GM12878 (cell line): ENCODE data around the gene RBM43. TPM values are rescaled to one million over a fixed set of nuclear protein-coding genes. Genes with fewer than 3 reads are reported as not detected.

Experiments
- ATAC-seq: fragments of 200-7000 bp; cut with Tn5 transposase; 3 replicates; pipeline ENCODE4 v1.9.1; 2020; ENCODE audit warnings: mild to moderate bottlenecking, moderate library complexity
- BruUV-seq: library from RNA; stranded (reverse); fragments of 400-500 nt; replicated peaks from 2 replicates; lab custom pipeline; 2021; lab: Mats Ljungman, UMichigan
- CTCF ChIA-PET: fragments of 300-600 bp; sonication (Branson Sonifier 250); formaldehyde crosslinking; extraction: SDS; loops from one replicate; lab custom pipeline; 2021; ENCODE audit warnings: inconsistent platforms; lab: Yijun Ruan, JAX
- POLR2A ChIA-PET: fragments of 350-600 bp; formaldehyde crosslinking; extraction: SDS; loops from one replicate; lab custom pipeline; 2021; ENCODE audit warnings: inconsistent platforms; lab: Charles Lee
- RAD21 ChIA-PET: fragments of 300-600 bp; sonication (Branson Sonifier 250); formaldehyde crosslinking; loops from one replicate; lab custom pipeline; 2023; ENCODE audit warnings: antibody characterized with exemption; ENCODE audit not compliant: unreplicated experiment; lab: Charles Lee
- SMC1A ChIA-PET: fragments of 300-600 bp; sonication (Branson Sonifier 250); formaldehyde crosslinking; loops from one replicate; lab custom pipeline; 2023; ENCODE audit not compliant: unreplicated experiment, uncharacterized antibody; lab: Charles Lee
- DNase-seq: peaks from one replicate; pipeline ENCODE4 v3.0.0-alpha.2; 2011; ENCODE audit warnings: low read depth, low spot score
- FAIRE-seq: peaks from 3 replicates; lab custom pipeline; 2011; peaks lifted over from hg19 to GRCh38; lab: Jason Lieb, UNC
- H2AFZ ChIP-seq: 2 replicates; pipeline ENCODE4 v1.6.0; 2011; ENCODE audit warnings: low read depth, low read length, control low read depth; ENCODE audit not compliant: control insufficient read depth
- H3K27ac ChIP-seq: 2 replicates; pipeline ENCODE4 v1.5.1; 2011; ENCODE audit warnings: control low read depth; ENCODE audit not compliant: control insufficient read depth, insufficient read depth
- H3K27me3 ChIP-seq, 2 experiments: replicated peaks in 1 of 2; 2 replicates each; pipeline versions ENCODE4 v1.6.0 to v1.6.1; 2011; ENCODE audit warnings: low read length in 1 of 2; ENCODE audit not compliant: control insufficient read depth in 2 of 2, insufficient read depth in 2 of 2
- H3K36me3 ChIP-seq, 2 experiments: 2 replicates each; pipeline ENCODE4 v1.5.1; 2011; ENCODE audit warnings: low read length in 1 of 2; ENCODE audit not compliant: control insufficient read depth in 2 of 2, insufficient read depth in 2 of 2
- H3K4me1 ChIP-seq: 2 replicates; pipeline ENCODE4 v1.6.1; 2011; ENCODE audit warnings: mild to moderate bottlenecking, low read length, moderate library complexity, mixed read lengths; ENCODE audit not compliant: control insufficient read depth, insufficient read depth
- H3K4me2 ChIP-seq: 2 replicates; pipeline ENCODE4 v1.6.0; 2011; ENCODE audit warnings: control low read depth; ENCODE audit not compliant: control insufficient read depth, insufficient read depth
- H3K4me3 ChIP-seq: fragments of 200-600 bp; sonication (generic); 2 replicates; pipeline ENCODE4 v1.5.1; 2016
- H3K79me2 ChIP-seq: 2 replicates; pipeline ENCODE4 v1.6.0; 2011; ENCODE audit warnings: low read length; ENCODE audit not compliant: control insufficient read depth, insufficient read depth
- H3K9ac ChIP-seq: 2 replicates; pipeline ENCODE4 v1.8.0; 2011; ENCODE audit warnings: low read length, control low read depth, mixed read lengths; ENCODE audit not compliant: control insufficient read depth, insufficient read depth
- H3K9me3 ChIP-seq: replicated peaks from 3 replicates; pipeline ENCODE4 v1.5.1; 2011; ENCODE audit warnings: mild to moderate bottlenecking, low read length; ENCODE audit not compliant: control insufficient read depth, insufficient read depth
- H4K20me1 ChIP-seq: 2 replicates; pipeline ENCODE4 v1.6.0; 2011; ENCODE audit not compliant: control insufficient read depth, insufficient read depth
- BACH1 ChIP-seq: fragments of 450-650 bp; IDR thresholded peaks from 2 replicates; pipeline ENCODE4 v1.6.1; 2017; ENCODE audit warnings: mild to moderate bottlenecking, borderline replicate concordance
- BRCA1 ChIP-seq: IDR thresholded peaks from 2 replicates; pipeline ENCODE4 v1.6.1; 2011; ENCODE audit warnings: low read depth, low read length, improper control_type of control experiment
- EZH2 ChIP-seq: IDR thresholded peaks from 2 replicates; pipeline ENCODE4 v1.6.1; 2012; ENCODE audit warnings: low read depth, mild to moderate bottlenecking, control low read depth, inconsistent platforms, low read length, borderline replicate concordance; ENCODE audit not compliant: control insufficient read depth
- JUNB ChIP-seq: IDR thresholded peaks from 2 replicates; pipeline ENCODE4 v1.6.1; 2016; ENCODE audit warnings: antibody characterized with exemption, mild to moderate bottlenecking
- PML ChIP-seq: IDR thresholded peaks from 2 replicates; pipeline ENCODE4 v1.6.1; 2012; ENCODE audit warnings: low read length, inconsistent platforms
- RBBP5 ChIP-seq: fragments of 200-600 bp; sonication (generic); conservative IDR thresholded peaks from 2 replicates; pipeline ENCODE4 v1.6.1; 2016
- STAT3 ChIP-seq: IDR thresholded peaks from 2 replicates; pipeline ENCODE4 v1.6.1; 2011; ENCODE audit warnings: low read depth, low read length, improper control_type of control experiment
- SUPT20H ChIP-seq: IDR thresholded peaks from 2 replicates; pipeline ENCODE4 v1.6.1; 2011; ENCODE audit warnings: low read depth, mild to moderate bottlenecking, low read length, moderate library complexity, borderline replicate concordance; ENCODE audit not compliant: control insufficient read depth
- ZNF207 ChIP-seq: fragments of 450-650 bp; IDR thresholded peaks from 2 replicates; pipeline ENCODE4 v1.6.1; 2014; ENCODE audit warnings: antibody characterized with exemption, mild to moderate bottlenecking, borderline replicate concordance
- ZNF217 ChIP-seq: fragments of 450-650 bp; IDR thresholded peaks from 2 replicates; pipeline ENCODE4 v1.6.1; 2017; ENCODE audit warnings: antibody characterized with exemption, mild to moderate bottlenecking
- WGBS: methylation state at CpG from one replicate; pipeline ENCODE4 v1.1.6; 2016; ENCODE audit warnings: low lambda C conversion rate; ENCODE audit not compliant: insufficient replicate concordance, insufficient coverage; ENCODE audit errors: missing lambda C conversion rate; 5-methylcytosine and 5-hydroxymethylcytosine counted together
- in situ Hi-C: fragments of 300-500 bp; cut with MboI; formaldehyde crosslinking; loops from 9 replicates; pipeline ENCODE4 v1.14.3; 2018; ENCODE audit warnings: mixed read lengths
- intact Hi-C: fragments of 100-400 bp; cut with micrococcal nuclease; formaldehyde crosslinking; loops from one replicate; pipeline ENCODE4 v1.14.2; 2022; ENCODE audit not compliant: unreplicated experiment
- polyA plus RNA-seq, 11 experiments: library from polyadenylated mRNA; depleted of rRNA in 4 of 11; unstranded in 6 of 11; stranded (reverse) in 5 of 11; fragments of >200 nt; fragmentation: Nextera tagmentation in 4 of 11; fragmentation: Illumina TruSeq in 1 of 11; extraction: Ambion mirVana in 4 of 11; extraction: Trizol in 1 of 11; gene quantifications; 1 replicate in 1 of 11; 2 replicates in 10 of 11; pipeline versions ENCODE4 v1.2.1 to v1.2.3, GENCODE V29; 2011 to 2016; ENCODE audit warnings: inconsistent platforms in 2 of 11, missing spikeins in 2 of 11, low read depth in 1 of 11
- total RNA-seq, 4 experiments: library from RNA; depleted of rRNA in 3 of 4; stranded (reverse); fragments of >200 nt in 3 of 4; fragmentation: Illumina TruSeq in 1 of 4; extraction: Trizol in 1 of 4; gene quantifications; 2 replicates each; pipeline versions ENCODE4 v1.2.1 to v1.2.3, GENCODE V29; 2013 to 2021
- TF ChIP-seq, protein P1 (sequence below): fragments of 450-650 bp; IDR thresholded peaks from 2 replicates; pipeline ENCODE4 v1.6.1; 2017; ENCODE audit warnings: low read depth, mild to moderate bottlenecking, moderate library complexity
- TF ChIP-seq, protein P2 (sequence below): fragments of 450-650 bp; IDR thresholded peaks from 2 replicates; pipeline ENCODE4 v1.6.1; 2018; ENCODE audit warnings: borderline replicate concordance, mild to moderate bottlenecking; ENCODE audit not compliant: partially characterized antibody
- TF ChIP-seq, protein P3 (sequence below): IDR thresholded peaks from 2 replicates; pipeline ENCODE4 v1.6.1; 2012; ENCODE audit warnings: low read length, inconsistent platforms

RBM43 gene
- total and polyA plus RNA-seq, 10 of the 15 experiments (the other 5 are each of a cell fraction or from before 2014, with no cell fraction given) = 0.86 to 5.3 (median 2.6) TPM

DNA sequence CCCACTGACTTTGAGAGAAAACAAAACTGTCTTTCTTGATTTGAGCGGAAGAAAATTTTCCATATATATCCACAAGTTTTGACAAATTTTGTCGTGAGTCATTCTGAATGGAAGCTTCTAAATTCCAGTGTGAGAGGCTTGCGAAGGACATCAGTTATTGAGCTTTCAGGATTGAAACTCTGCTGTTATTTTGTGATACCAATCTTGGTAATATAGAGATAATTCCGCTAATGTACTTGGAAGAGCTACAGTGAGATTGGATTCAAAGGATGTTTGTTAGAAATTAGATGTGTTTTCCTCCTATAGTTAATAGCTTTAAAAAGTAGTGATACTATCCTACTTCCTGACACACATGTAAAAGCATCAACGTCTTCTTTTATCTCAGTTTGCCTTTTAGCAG lies 61.4 kb downstream of the RBM43 start:
- POLR2A ChIA-PET = interaction anchor here (0.5 kb wide), 1 partner anchor 89 kb away, joined by 3 read pairs; no protein-coding TSS in a partner anchor
- Histone ChIP-seq H3K79me2 (no peaks in the 10 kb centered on the region), H2AFZ (no peak overlapping the region), H3K27me3 (no peaks in the 10 kb centered on the region; a peak in 1 of 4 replicates), H3K4me3 (no peak overlapping the region), H3K9me3 (no peaks in the 10 kb centered on the region), H3K27ac (no peak overlapping the region), H3K9ac (no peak overlapping the region), H3K4me1 (no peaks in the 10 kb centered on the region), H4K20me1 (no peaks in the 10 kb centered on the region), H3K4me2 (no peak overlapping the region), H3K36me3 (no peaks in the 10 kb centered on the region)
- WGBS = 19% methylated on average over 5 of the region's 5 CpGs
- in situ Hi-C loops = no loop called here
- no TSS peak for BruUV-seq
- RAD21 ChIA-PET = no interaction called here
- ATAC-seq (no peak), FAIRE-seq (no peak), DNase-seq (no peak)
- intact Hi-C loops = no loop called here
- CTCF ChIA-PET = no interaction called here
- SMC1A ChIA-PET = no interaction called here
- no peak for TF ChIP-seq RBBP5
- TF ChIP-seq, protein P1, sequence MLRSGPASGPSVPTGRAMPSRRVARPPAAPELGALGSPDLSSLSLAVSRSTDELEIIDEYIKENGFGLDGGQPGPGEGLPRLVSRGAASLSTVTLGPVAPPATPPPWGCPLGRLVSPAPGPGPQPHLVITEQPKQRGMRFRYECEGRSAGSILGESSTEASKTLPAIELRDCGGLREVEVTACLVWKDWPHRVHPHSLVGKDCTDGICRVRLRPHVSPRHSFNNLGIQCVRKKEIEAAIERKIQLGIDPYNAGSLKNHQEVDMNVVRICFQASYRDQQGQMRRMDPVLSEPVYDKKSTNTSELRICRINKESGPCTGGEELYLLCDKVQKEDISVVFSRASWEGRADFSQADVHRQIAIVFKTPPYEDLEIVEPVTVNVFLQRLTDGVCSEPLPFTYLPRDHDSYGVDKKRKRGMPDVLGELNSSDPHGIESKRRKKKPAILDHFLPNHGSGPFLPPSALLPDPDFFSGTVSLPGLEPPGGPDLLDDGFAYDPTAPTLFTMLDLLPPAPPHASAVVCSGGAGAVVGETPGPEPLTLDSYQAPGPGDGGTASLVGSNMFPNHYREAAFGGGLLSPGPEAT = no peak
- TF ChIP-seq JUNB = no peak
- no peak for TF ChIP-seq BACH1
- TF ChIP-seq, protein P2, sequence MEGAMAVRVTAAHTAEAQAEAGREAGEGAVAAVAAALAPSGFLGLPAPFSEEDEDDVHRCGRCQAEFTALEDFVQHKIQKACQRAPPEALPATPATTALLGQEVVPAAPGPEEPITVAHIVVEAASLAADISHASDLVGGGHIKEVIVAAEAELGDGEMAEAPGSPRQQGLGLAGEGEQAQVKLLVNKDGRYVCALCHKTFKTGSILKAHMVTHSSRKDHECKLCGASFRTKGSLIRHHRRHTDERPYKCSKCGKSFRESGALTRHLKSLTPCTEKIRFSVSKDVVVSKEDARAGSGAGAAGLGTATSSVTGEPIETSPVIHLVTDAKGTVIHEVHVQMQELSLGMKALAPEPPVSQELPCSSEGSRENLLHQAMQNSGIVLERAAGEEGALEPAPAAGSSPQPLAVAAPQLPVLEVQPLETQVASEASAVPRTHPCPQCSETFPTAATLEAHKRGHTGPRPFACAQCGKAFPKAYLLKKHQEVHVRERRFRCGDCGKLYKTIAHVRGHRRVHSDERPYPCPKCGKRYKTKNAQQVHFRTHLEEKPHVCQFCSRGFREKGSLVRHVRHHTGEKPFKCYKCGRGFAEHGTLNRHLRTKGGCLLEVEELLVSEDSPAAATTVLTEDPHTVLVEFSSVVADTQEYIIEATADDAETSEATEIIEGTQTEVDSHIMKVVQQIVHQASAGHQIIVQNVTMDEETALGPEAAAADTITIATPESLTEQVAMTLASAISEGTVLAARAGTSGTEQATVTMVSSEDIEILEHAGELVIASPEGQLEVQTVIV = no peak
- TF ChIP-seq PML = no peak
- TF ChIP-seq BRCA1 = no peak
- TF ChIP-seq STAT3 = no peak
- no peak for TF ChIP-seq ZNF217
- TF ChIP-seq ZNF207 = no peak
- no peak for TF ChIP-seq SUPT20H
- TF ChIP-seq, protein P3, sequence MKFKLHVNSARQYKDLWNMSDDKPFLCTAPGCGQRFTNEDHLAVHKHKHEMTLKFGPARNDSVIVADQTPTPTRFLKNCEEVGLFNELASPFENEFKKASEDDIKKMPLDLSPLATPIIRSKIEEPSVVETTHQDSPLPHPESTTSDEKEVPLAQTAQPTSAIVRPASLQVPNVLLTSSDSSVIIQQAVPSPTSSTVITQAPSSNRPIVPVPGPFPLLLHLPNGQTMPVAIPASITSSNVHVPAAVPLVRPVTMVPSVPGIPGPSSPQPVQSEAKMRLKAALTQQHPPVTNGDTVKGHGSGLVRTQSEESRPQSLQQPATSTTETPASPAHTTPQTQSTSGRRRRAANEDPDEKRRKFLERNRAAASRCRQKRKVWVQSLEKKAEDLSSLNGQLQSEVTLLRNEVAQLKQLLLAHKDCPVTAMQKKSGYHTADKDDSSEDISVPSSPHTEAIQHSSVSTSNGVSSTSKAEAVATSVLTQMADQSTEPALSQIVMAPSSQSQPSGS = no peak
- TF ChIP-seq EZH2 = no peak
